ENCODE data around the gene C9orf50. TPM values are rescaled to one million over a fixed set of nuclear protein-coding genes. Genes with fewer than 3 reads are reported as not detected.
"Not testable (repeated sequence)": the region's sequence is repeated elsewhere in the genome, so short reads cannot be mapped to it uniquely, and the experiment has no call there.

C9orf50 gene
- total RNA-seq, 1 donor from 2014 or later = not detected

DNA sequence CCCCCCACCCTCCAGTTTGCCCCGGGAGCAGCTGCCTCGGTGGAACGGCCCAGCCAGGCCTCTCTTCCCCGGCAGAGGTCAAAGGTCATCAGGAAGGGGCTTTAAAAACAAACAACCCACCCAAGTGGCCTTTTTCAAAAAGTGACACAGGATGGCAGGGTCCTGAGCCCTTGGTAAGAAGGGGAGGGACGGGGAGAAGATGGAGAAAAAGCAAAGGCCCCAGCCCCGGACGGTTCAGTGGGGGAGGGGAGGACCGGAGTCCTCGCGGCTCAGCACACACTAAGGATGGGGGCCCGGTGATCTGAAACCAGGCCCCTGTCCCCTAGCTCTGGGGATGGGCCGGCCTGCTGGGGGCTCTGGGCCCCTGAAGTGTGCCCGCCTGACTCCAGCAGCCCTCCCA is 45.7 kb upstream of the C9orf50 start:
- H3K27me3 Mint-ChIP-seq = peaks cover 28% of the 10 kb centered on the region
- no peak for DNase-seq
- no peaks in the 10 kb centered on the region for H3K36me3 Mint-ChIP-seq (ENCODE audit: low read depth)
- no peak overlapping the region for H3K27ac Mint-ChIP-seq
- ChIA-PET CTCF (no interaction called here), POLR2A (interaction anchor here (0.9 kb wide), 1 partner anchor 621 kb away, joined by 3 read pairs; no protein-coding TSS in a partner anchor)
- no peaks in the 10 kb centered on the region for H3K9me3 Mint-ChIP-seq
- intact Hi-C loops (cut with micrococcal nuclease) = no loop called here
- TF ChIP-seq, protein P1, sequence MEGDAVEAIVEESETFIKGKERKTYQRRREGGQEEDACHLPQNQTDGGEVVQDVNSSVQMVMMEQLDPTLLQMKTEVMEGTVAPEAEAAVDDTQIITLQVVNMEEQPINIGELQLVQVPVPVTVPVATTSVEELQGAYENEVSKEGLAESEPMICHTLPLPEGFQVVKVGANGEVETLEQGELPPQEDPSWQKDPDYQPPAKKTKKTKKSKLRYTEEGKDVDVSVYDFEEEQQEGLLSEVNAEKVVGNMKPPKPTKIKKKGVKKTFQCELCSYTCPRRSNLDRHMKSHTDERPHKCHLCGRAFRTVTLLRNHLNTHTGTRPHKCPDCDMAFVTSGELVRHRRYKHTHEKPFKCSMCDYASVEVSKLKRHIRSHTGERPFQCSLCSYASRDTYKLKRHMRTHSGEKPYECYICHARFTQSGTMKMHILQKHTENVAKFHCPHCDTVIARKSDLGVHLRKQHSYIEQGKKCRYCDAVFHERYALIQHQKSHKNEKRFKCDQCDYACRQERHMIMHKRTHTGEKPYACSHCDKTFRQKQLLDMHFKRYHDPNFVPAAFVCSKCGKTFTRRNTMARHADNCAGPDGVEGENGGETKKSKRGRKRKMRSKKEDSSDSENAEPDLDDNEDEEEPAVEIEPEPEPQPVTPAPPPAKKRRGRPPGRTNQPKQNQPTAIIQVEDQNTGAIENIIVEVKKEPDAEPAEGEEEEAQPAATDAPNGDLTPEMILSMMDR (IDR thresholded peaks at IDR 0.05) = no peak
- no peak for ATAC-seq (ENCODE audit: low read depth)
- peaks cover 7% of the 10 kb centered on the region for H3K4me1 Mint-ChIP-seq
- H3K4me3 Mint-ChIP-seq = no peak overlapping the region

DNA sequence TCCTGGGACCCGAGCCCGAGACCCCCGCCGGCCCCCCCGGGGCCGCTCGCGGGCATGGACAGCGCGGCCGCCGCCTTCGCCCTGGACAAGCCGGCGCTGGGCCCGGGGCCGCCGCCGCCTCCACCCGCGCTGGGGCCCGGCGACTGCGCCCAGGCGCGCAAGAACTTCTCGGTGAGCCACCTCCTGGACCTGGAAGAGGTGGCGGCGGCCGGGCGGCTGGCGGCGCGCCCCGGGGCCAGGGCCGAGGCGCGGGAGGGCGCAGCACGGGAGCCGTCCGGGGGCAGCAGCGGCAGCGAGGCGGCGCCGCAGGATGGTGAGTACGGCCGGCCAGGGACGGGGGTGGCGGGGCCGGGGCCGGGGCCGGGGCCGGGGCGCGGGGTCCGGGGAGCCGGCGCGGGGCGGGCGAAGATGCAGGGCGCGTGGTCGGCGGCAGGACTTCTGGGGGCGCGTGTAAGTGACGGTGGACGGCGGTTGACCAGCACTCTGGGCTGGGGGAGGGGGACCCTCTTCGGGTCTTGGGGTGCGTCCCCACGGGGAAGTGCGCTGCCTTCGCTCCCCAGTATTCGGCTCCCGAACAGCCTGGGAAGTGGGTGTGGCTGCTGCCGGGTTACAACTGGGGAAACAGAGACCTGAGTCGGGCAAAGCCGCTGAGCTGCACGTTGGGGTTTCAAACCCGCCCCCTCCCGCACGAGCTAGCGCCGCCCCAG is 45.1 kb upstream of the C9orf50 start:
- intact Hi-C loops (cut with micrococcal nuclease) = no loop called here
- TF ChIP-seq, protein P1 (IDR thresholded peaks at IDR 0.05) = no peak
- no peaks in the 10 kb centered on the region for H3K9me3 Mint-ChIP-seq
- ATAC-seq (ENCODE audit: low read depth) (no peak), DNase-seq (no peak)
- ChIA-PET POLR2A (no interaction called here), CTCF (no interaction called here)
- H3K27ac Mint-ChIP-seq = no peak overlapping the region
- peaks cover 7% of the 10 kb centered on the region for H3K4me1 Mint-ChIP-seq
- H3K4me3 Mint-ChIP-seq = no peak overlapping the region
- peaks cover 25% of the 10 kb centered on the region for H3K27me3 Mint-ChIP-seq
- no peaks in the 10 kb centered on the region for H3K36me3 Mint-ChIP-seq (ENCODE audit: low read depth)

DNA sequence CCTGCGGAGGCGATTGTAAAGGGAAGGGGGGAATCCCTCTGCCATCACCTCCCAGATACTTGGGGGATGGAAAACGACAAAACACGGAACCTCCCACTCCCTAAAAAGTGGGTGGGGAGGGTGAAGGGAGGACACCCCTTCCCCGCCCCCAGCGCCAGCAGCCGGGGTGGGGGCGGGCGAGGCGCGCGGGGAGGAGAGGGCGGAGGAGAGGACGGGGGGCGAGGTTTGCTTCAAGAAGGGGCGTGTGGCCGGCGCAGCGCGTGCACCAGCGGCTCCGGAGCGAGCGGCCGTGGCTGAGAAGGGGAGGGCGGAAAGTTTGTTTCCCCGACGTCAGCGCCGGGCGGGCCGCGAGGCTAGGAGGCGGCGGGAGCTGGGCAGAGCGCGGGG is 44.5 kb upstream of the C9orf50 start, which contains the start of gene PRRX2:
PRRX2 (plus strand) TSS at position 259 of the 387 bp plus-strand sequence. CDS start 221 bp downstream, outside the sequence.
- Mint-ChIP-seq H3K27me3 (peaks cover 23% of the 10 kb centered on the region), H3K4me3 (peak within 1 kb of the TSS; percentile 71), H3K4me1 (peaks cover 7% of the 10 kb centered on the region), H3K27ac (no peak within 1 kb of the TSS), H3K9me3 (no peaks in the 10 kb centered on the region), H3K36me3 (ENCODE audit: low read depth) (no peaks in the 10 kb centered on the region)
- ChIA-PET CTCF (no interaction called here), POLR2A (no interaction called here)
- intact Hi-C loops (cut with micrococcal nuclease) = no loop called here
- ATAC-seq (ENCODE audit: low read depth) (peak; percentile 47), DNase-seq (no peak)
- TF ChIP-seq, protein P1 (IDR thresholded peaks at IDR 0.05) = no peak

DNA sequence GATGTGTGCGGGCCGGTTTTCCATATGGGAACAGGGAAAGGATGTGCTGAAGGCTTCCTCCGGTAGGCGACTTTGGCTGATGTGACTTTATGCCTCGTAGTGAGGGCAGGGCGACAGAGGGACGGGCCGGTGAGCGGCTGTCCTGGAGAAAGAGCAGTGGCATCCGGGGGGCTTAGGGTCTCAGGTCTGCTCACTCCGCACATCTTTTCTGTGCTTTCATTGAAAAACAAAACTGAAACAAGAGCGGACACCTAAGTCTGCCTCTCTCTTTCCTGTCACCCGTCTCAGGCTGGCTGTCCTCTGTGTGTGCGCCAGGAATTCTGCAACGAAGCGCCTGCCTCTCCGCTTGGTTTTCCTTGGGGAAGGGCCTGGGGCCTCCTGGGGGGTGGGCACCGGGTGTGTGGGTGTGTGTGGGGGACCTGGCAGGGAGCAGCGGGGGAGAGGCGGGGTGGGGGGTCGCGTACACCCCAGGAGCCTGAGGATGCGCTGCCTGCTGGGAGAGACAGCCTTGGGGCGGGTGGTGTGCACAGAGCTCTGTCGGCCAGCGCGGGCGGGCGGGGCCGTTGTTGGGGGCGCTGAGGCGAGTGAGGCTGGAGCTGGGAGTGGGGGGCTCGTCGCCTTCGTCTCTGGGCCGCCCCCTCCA is 44.0 kb upstream of the C9orf50 start:
- H3K27me3 Mint-ChIP-seq = peaks cover 23% of the 10 kb centered on the region
- DNase-seq (no peak), ATAC-seq (ENCODE audit: low read depth) (peak; percentile 42)

DNA sequence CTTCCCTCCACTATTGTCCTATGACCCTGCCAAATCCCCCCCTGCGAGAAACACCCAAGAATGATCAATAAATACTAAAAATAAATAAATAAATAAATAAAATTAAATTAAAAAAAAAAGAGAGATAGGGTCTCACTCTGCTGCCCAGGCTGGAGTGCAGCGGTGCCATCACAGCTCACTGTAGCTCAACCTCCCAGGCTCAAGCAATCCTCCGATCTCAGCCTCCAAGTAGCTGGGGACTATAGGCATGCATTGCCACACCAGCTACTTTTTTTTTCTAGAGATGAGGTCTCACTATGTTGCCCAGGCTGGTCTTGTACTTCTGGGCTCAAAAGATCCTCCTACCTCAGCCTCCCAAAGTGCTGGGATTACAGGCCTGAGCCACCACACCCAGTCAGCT is 41.3 kb upstream of the C9orf50 start:
- H3K9me3 Mint-ChIP-seq; DNase-seq; CTCF ChIA-PET; H3K4me3 Mint-ChIP-seq; POLR2A ChIA-PET; intact Hi-C loops (cut with micrococcal nuclease); H3K4me1 Mint-ChIP-seq; H3K27ac Mint-ChIP-seq; H3K36me3 Mint-ChIP-seq (ENCODE audit: low read depth); ATAC-seq (ENCODE audit: low read depth): not testable (repeated sequence)
- peaks cover 12% of the 10 kb centered on the region for H3K27me3 Mint-ChIP-seq

More for the DNA sequence above, 44.0 kb upstream of the C9orf50 start:
- TF ChIP-seq, protein P1 (IDR thresholded peaks at IDR 0.05) = no peak
- Mint-ChIP-seq H3K4me1 (peaks cover 7% of the 10 kb centered on the region), H3K4me3 (peak overlapping the region; percentile 71), H3K9me3 (no peaks in the 10 kb centered on the region), H3K27ac (no peak overlapping the region), H3K36me3 (ENCODE audit: low read depth) (no peaks in the 10 kb centered on the region)
- ChIA-PET CTCF (no interaction called here), POLR2A (no interaction called here)
- intact Hi-C loops (cut with micrococcal nuclease) = no loop called here
